HepG2 (cell line): ENCODE results near the gene TMCC2. TPM values are rescaled to one million over a fixed set of nuclear protein-coding genes. Genes with fewer than 3 reads are reported as not detected.

Source experiments
- ATAC-seq: fragments of 200-7000 bp; cut with Tn5 transposase; 3 replicates; pipeline ENCODE4 v1.9.1; 2020; ENCODE audit warnings: mild to moderate bottlenecking, moderate library complexity
- BruUV-seq: library from RNA; stranded (reverse); fragments of 400-500 nt; replicated peaks from 2 replicates; lab custom pipeline; 2021; lab: Mats Ljungman, UMichigan
- CTCF ChIA-PET: fragments of 300-600 bp; formaldehyde crosslinking; extraction: SDS; loops from one replicate; lab custom pipeline; 2021; ENCODE audit warnings: low total read pairs, inconsistent platforms, low intra/inter-chr PET ratio; lab: Yijun Ruan, JAX
- POLR2A ChIA-PET: fragments of 350-600 bp; sonication (Branson Sonifier 250); formaldehyde crosslinking; loops from one replicate; lab custom pipeline; 2020; ENCODE audit warnings: antibody characterized with exemption, inconsistent platforms; lab: Yijun Ruan, JAX
- DNase-seq: peaks from one replicate; pipeline ENCODE4 v3.0.0-alpha.2; 2015; ENCODE audit warnings: low spot score
- FAIRE-seq: peaks from 3 replicates; lab custom pipeline; 2011; peaks lifted over from hg19 to GRCh38; lab: Jason Lieb, UNC
- H2AFZ ChIP-seq: one replicate; pipeline ENCODE4 v1.6.1; 2011; ENCODE audit warnings: low read length, inconsistent platforms
- H3K27ac ChIP-seq: fragments of 300-600 bp; 3 replicates; pipeline ENCODE4 v1.8.0; 2011; ENCODE audit warnings: mixed run types, mild to moderate bottlenecking, mixed read lengths, low read length, inconsistent platforms; ENCODE audit not compliant: insufficient read depth; ENCODE audit errors: extremely low read length
- H3K27me3 ChIP-seq, 2 experiments: fragments of 200-600 bp in 1 of 2; 2 replicates in 1 of 2; 3 replicates in 1 of 2; pipeline versions ENCODE4 v1.6.0 to v1.8.0; 2011; ENCODE audit warnings: low read length in 2 of 2, mild to moderate bottlenecking in 2 of 2, moderate library complexity in 2 of 2, inconsistent platforms in 1 of 2; ENCODE audit not compliant: insufficient read depth in 2 of 2, control insufficient read depth in 1 of 2
- H3K36me3 ChIP-seq, 2 experiments: fragments of 200-600 bp in 1 of 2; replicated peaks in 1 of 2; 2 replicates in 1 of 2; 3 replicates in 1 of 2; pipeline versions ENCODE4 v1.5.1 to v1.8.0; 2011; ENCODE audit warnings: low read length in 2 of 2, inconsistent platforms in 1 of 2; ENCODE audit not compliant: insufficient read depth in 2 of 2, control insufficient read depth in 1 of 2
- H3K4me1 ChIP-seq: 2 replicates; pipeline ENCODE4 v1.5.1; 2012; ENCODE audit warnings: low read length, inconsistent platforms; ENCODE audit not compliant: insufficient read depth
- H3K4me2 ChIP-seq: 2 replicates; pipeline ENCODE4 v1.6.0; 2011; ENCODE audit warnings: low read depth, low read length, inconsistent platforms
- H3K4me3 ChIP-seq, 3 experiments: fragments of 200-600 bp in 1 of 3; sonication (generic), shearing (Covaris generic) in 1 of 3; replicated peaks in 1 of 3; 2 replicates each; pipeline ENCODE4 v1.5.1; 2011 to 2016; ENCODE audit warnings: low read length in 3 of 3, inconsistent platforms in 2 of 3, low read depth in 2 of 3, mild to moderate bottlenecking in 2 of 3, control low read depth in 1 of 3, mixed read lengths in 1 of 3; ENCODE audit not compliant: insufficient read depth in 1 of 3
- H3K79me2 ChIP-seq: one replicate; pipeline ENCODE4 v1.6.1; 2011; ENCODE audit warnings: low read length, inconsistent platforms; ENCODE audit not compliant: insufficient read depth
- H3K9ac ChIP-seq: 2 replicates; pipeline ENCODE4 v1.6.0; 2011; ENCODE audit warnings: mild to moderate bottlenecking, low read depth, low read length, inconsistent platforms; ENCODE audit not compliant: insufficient read depth
- H3K9me3 ChIP-seq: 2 replicates; pipeline ENCODE4 v1.5.1; 2012; ENCODE audit warnings: mild to moderate bottlenecking, low read length
- H4K20me1 ChIP-seq: 2 replicates; pipeline ENCODE4 v1.6.0; 2011; ENCODE audit warnings: inconsistent platforms, mild to moderate bottlenecking, low read length, moderate library complexity; ENCODE audit not compliant: insufficient read depth
- DR1 ChIP-seq: sonication (generic); formaldehyde crosslinking; IDR thresholded peaks from 2 replicates; pipeline ENCODE4 v1.8.0; 2021; ENCODE audit warnings: mild to moderate bottlenecking, missing genetic modification reagents, inconsistent platforms
- FIP1L1 ChIP-seq: fragments of 200-400 bp; formaldehyde crosslinking; IDR thresholded peaks from 2 replicates; pipeline ENCODE4 v1.6.1; 2018; ENCODE audit warnings: low read depth, mild to moderate bottlenecking, low read length, moderate library complexity, borderline replicate concordance; ENCODE audit not compliant: insufficient read depth
- HNRNPH1 ChIP-seq: fragments of 200-400 bp; formaldehyde crosslinking; optimal IDR thresholded peaks from 2 replicates; pipeline ENCODE3; 2017; ENCODE audit warnings: mild to moderate bottlenecking, low read depth, low read length
- ISX ChIP-seq: sonication (generic); formaldehyde crosslinking; conservative IDR thresholded peaks from 2 replicates; pipeline ENCODE4 v1.5.0; 2020; ENCODE audit warnings: missing genetic modification reagents
- KDM5A ChIP-seq: fragments of 200-600 bp; sonication (generic); IDR thresholded peaks from 2 replicates; pipeline ENCODE4 v1.7.0; 2018; ENCODE audit warnings: antibody characterized with exemption, mild to moderate bottlenecking, low read length, borderline replicate concordance
- RBM22 ChIP-seq: fragments of 200-400 bp; formaldehyde crosslinking; optimal IDR thresholded peaks from 2 replicates; pipeline ENCODE3; 2017; ENCODE audit warnings: mild to moderate bottlenecking, low read length, moderate library complexity
- SMARCE1 ChIP-seq: fragments of 450-650 bp; IDR thresholded peaks from 2 replicates; pipeline ENCODE4 v1.6.1; 2017; ENCODE audit warnings: borderline replicate concordance
- SRSF4 ChIP-seq: fragments of 200-400 bp; formaldehyde crosslinking; IDR thresholded peaks from one replicate; pipeline ENCODE4 v1.6.1; 2018; ENCODE audit warnings: mild to moderate bottlenecking, low read depth, low read length, moderate library complexity; ENCODE audit not compliant: poor library complexity, severe bottlenecking
- ZNF329 ChIP-seq: sonication (generic); formaldehyde crosslinking; IDR thresholded peaks from 2 replicates; pipeline ENCODE4 v1.9.0; 2021; ENCODE audit warnings: low read depth, mild to moderate bottlenecking, missing genetic modification reagents
- ZNF335 ChIP-seq: sonication (generic); formaldehyde crosslinking; IDR thresholded peaks from 2 replicates; pipeline ENCODE4 v1.4.0; 2020; ENCODE audit warnings: missing genetic modification reagents
- ZNF350 ChIP-seq: sonication (generic); formaldehyde crosslinking; IDR thresholded peaks from 2 replicates; pipeline ENCODE4 v1.4.0; 2020; ENCODE audit warnings: mild to moderate bottlenecking, low read depth, missing genetic modification reagents, borderline replicate concordance
- ZNF614 ChIP-seq: IDR thresholded peaks from 2 replicates; pipeline ENCODE4 v1.6.1; 2018; ENCODE audit warnings: missing biosample characterization, missing genetic modification reagents, inconsistent platforms, borderline replicate concordance
- ZNF75D ChIP-seq: sonication (generic); formaldehyde crosslinking; IDR thresholded peaks from 2 replicates; pipeline ENCODE4 v1.8.1; 2023; ENCODE audit warnings: missing genetic modification reagents, mild to moderate bottlenecking, borderline replicate concordance
- WGBS: methylation state at CpG from one replicate; pipeline ENCODE4 v1.1.6; 2017; ENCODE audit warnings: low lambda C conversion rate; 5-methylcytosine and 5-hydroxymethylcytosine counted together
- in situ Hi-C: cut with HindIII; loops from 2 replicates; pipeline ENCODE4 v1.10.0; 2017; ENCODE audit warnings: low pct_unique_long_range_greater_than_20kb; ENCODE audit not compliant: extremely low pct_ligation_motif_present
- intact Hi-C: fragments of 100-400 bp; cut with micrococcal nuclease; formaldehyde crosslinking; loops from one replicate; pipeline ENCODE4 v1.10.0; 2022; ENCODE audit not compliant: unreplicated experiment
- polyA plus RNA-seq, 8 experiments: library from polyadenylated mRNA; depleted of rRNA in 3 of 8; stranded (reverse) in 7 of 8; unstranded in 1 of 8; fragments of >200 nt; fragmentation: Illumina TruSeq in 4 of 8; extraction: Trizol in 4 of 8; gene quantifications; 2 replicates each; pipeline versions ENCODE4 v1.2.1 to v1.2.3, GENCODE V29; 2011 to 2016; ENCODE audit warnings: low read depth in 4 of 8, missing spikeins in 1 of 8, mixed read lengths in 1 of 8; ENCODE audit not compliant: insufficient read depth in 1 of 8
- total RNA-seq, 5 experiments: library from RNA; depleted of rRNA; stranded (reverse); fragments of >200 nt; fragmentation: Illumina TruSeq; extraction: Trizol; gene quantifications; 2 replicates each; pipeline ENCODE4 v1.2.3, GENCODE V29; 2016; ENCODE audit warnings: low read depth in 1 of 5
- TF ChIP-seq, protein P1 (sequence below): sonication (generic); formaldehyde crosslinking; IDR thresholded peaks from 2 replicates; pipeline ENCODE4 v1.5.1; 2020; ENCODE audit warnings: missing genetic modification reagents, mild to moderate bottlenecking, borderline replicate concordance
- TF ChIP-seq, protein P2 (sequence below): sonication (generic); formaldehyde crosslinking; IDR thresholded peaks from 2 replicates; pipeline ENCODE4 v1.4.0; 2020; ENCODE audit warnings: missing genetic modification reagents
- TF ChIP-seq, protein P3 (sequence below): sonication (generic); formaldehyde crosslinking; IDR thresholded peaks from 2 replicates; pipeline ENCODE4 v1.8.0; 2022; ENCODE audit warnings: missing genetic modification reagents, mild to moderate bottlenecking, inconsistent platforms, borderline replicate concordance

Gene TMCC2
- total and polyA plus RNA-seq, 2 of the 13 experiments (the other 11 are each of a cell fraction or from before 2014, with no cell fraction given): 0.12 to 0.24 TPM

DNA sequence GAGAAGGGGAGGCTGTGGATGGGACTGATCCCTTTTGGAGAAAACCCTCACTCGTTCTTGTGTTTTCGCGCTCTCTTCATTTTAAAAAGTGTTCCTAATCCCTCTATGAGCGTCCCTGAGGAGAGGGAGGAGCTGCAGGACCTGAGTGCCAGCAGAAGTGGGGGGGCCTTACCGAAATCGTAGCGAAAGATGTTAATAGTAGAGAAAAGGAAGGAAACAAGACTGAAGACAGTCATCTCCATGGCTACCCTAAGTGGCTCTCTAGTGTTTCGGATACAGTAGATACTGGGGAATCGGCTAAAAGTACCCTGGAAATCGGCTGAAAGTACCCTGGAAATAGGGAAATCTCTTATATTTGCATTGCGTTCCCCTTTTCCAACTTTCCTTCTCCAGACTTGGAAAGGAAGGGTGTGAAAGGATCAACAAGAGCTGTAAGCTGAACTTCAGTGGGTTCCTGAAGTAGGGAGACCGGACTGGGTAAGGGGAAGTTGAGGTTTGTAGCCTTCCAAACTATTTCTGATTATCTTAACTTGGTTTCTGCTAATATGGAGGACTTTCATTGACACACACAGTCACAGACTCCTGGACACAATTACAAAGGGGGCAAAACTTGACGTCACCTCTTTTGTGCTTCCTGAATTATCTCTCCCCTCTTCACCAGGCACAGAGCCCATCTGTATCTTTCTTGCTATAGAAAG is 15.8 kb upstream of the TMCC2 start (continued):
- TF ChIP-seq, protein P1, sequence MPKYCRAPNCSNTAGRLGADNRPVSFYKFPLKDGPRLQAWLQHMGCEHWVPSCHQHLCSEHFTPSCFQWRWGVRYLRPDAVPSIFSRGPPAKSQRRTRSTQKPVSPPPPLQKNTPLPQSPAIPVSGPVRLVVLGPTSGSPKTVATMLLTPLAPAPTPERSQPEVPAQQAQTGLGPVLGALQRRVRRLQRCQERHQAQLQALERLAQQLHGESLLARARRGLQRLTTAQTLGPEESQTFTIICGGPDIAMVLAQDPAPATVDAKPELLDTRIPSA (CRISPR knock-in tag): 0 out of 2 replicates have a peak, but pooled peaks have one; percentile 5
- TF ChIP-seq ZNF350 (no peak), FIP1L1 (no peak), SRSF4 (no peak), KDM5A (0 out of 2 replicates have a peak, but pooled peaks have one; percentile 10), ZNF329 (0 out of 2 replicates have a peak, but pooled peaks have one; percentile 7), ZNF75D (CRISPR knock-in tag) (no peak)
- TF ChIP-seq, protein P2, sequence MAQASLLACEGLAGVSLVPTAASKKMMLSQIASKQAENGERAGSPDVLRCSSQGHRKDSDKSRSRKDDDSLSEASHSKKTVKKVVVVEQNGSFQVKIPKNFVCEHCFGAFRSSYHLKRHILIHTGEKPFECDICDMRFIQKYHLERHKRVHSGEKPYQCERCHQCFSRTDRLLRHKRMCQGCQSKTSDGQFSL (CRISPR knock-in tag): 0 out of 2 replicates have a peak, but pooled peaks have one; percentile 62

DNA sequence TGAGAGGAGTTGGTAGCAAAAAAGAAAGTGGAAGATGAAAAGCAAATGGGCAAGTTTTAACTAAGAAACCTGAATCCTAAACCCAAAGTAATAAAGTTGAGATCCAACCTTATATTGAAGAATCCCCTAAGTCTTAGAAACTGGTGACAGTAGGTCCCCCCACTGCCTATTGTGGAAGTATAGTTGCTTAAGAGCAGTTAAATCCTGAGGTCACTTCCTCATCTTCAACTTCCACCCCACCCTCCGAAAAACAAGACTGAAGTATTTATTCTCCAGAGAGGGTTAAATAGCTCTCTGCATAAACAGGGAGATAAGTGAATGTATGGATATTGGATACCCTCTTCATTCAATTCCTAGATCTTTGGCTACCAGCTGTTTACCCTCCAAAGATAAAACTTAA is 13.0 kb upstream of the TMCC2 start:
- H2AFZ ChIP-seq: no peak overlapping the region
- CTCF ChIA-PET: no interaction called here
- no TSS peak for BruUV-seq
- H3K4me2 ChIP-seq: no peak overlapping the region
- no peaks in the 10 kb centered on the region for H4K20me1 ChIP-seq
- ATAC-seq (no peak), FAIRE-seq (no peak)
- no peak overlapping the region for H3K27ac ChIP-seq
- intact Hi-C loops: no loop called here
- no peaks in the 10 kb centered on the region for H3K9me3 ChIP-seq
- no peaks in the 10 kb centered on the region for H3K36me3 ChIP-seq
- POLR2A ChIA-PET: no interaction called here
- H3K4me1 ChIP-seq: peaks cover 16% of the 10 kb centered on the region
- peaks cover 2 to 8% of the 10 kb centered on the region in 2 experiments; a peak in 1 of 5 replicates for H3K27me3 ChIP-seq
- no peak overlapping the region for H3K9ac ChIP-seq
- H3K4me3 ChIP-seq: no peak overlapping the region
- no peak for TF ChIP-seq ZNF335 (CRISPR knock-in tag)
- TF ChIP-seq DR1 (CRISPR knock-in tag): no peak
- TF ChIP-seq, protein P3, sequence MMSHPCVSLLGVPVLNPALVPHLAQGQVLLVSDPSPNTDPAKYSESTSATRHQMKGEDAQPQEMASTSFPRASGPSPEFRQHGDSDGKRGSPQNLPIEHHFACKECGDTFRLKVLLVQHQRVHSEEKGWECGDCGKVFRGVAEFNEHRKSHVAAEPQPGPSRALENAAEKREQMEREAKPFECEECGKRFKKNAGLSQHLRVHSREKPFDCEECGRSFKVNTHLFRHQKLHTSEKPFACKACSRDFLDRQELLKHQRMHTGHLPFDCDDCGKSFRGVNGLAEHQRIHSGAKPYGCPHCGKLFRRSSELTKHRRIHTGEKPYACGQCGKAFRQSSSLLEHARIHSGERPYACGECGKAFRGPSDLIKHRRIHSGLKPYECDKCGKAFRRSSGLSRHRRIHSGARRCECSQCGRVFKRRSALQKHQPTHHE (CRISPR knock-in tag): no peak
- TF ChIP-seq RBM22: no peak
- no peak for TF ChIP-seq SMARCE1
- no peak for TF ChIP-seq ZNF614 (CRISPR knock-in tag)
- TF ChIP-seq HNRNPH1: no peak
- TF ChIP-seq ISX (CRISPR knock-in tag): no peak
- TF ChIP-seq, all 625 proteins: peak for 0
- H3K79me2 ChIP-seq: peaks cover 10% of the 10 kb centered on the region
- no peak for DNase-seq
- 100% methylated on average over 1 of the region's 1 CpG for WGBS
- in situ Hi-C loops: no loop called here
